AG08395 (cell line): Measurements from ENCODE around the gene OR13A1.
"Not testable (repeated sequence)": the region's sequence is repeated elsewhere in the genome, so short reads cannot be mapped to it uniquely, and the experiment has no call there.

Experiments used
- DNase-seq: peaks from one replicate; pipeline ENCODE4 v3.0.0; 2012; ENCODE audit warnings: mixed read lengths, low spot score

Gene OR13A1

GRCh38 chr10:45280113-45280760, 35.2 kb downstream of the OR13A1 start:
- no peak for DNase-seq

GRCh38 chr10:45279682-45280081, 35.7 kb downstream of the OR13A1 start:
- DNase-seq, result no peak

GRCh38 chr10:45278860-45279498, 36.4 kb downstream of the OR13A1 start:
- no peak for DNase-seq

- DNase-seq, result not testable (repeated sequence)
Observed at GRCh38 chr10:45276146-45276545, 39.3 kb downstream of the OR13A1 start.

GRCh38 chr10:45274364-45274763, 41.0 kb downstream of the OR13A1 start:
- DNase-seq, result no peak

GRCh38 chr10:45267777-45268176, 47.6 kb downstream of the OR13A1 start:
- not testable (repeated sequence) for DNase-seq

- DNase-seq, result no peak
Observed at GRCh38 chr10:45265996-45266395, 49.4 kb downstream of the OR13A1 start.

- DNase-seq, result no peak
Observed at GRCh38 chr10:45261946-45262345, 53.5 kb downstream of the OR13A1 start.

GRCh38 chr10:45261243-45261775, 54.1 kb downstream of the OR13A1 start:
- no peak for DNase-seq

GRCh38 chr10:45260635-45261034, 54.8 kb downstream of the OR13A1 start:
- DNase-seq, result not testable (repeated sequence)

- DNase-seq, result not testable (repeated sequence)
Observed at GRCh38 chr10:45259786-45260495, 55.5 kb downstream of the OR13A1 start.

GRCh38 chr10:45257600-45257999, 57.8 kb downstream of the OR13A1 start:
- no peak for DNase-seq

GRCh38 chr10:45256246-45256645, 59.2 kb downstream of the OR13A1 start:
- DNase-seq, result no peak

GRCh38 chr10:45255706-45256105, 59.7 kb downstream of the OR13A1 start:
- no peak for DNase-seq

GRCh38 chr10:45254892-45255291, 60.5 kb downstream of the OR13A1 start:
- DNase-seq, result no peak

GRCh38 chr10:45253183-45253914, 62.1 kb downstream of the OR13A1 start:
- no peak for DNase-seq
